ENCODE data around the gene ESPN.

DNA sequence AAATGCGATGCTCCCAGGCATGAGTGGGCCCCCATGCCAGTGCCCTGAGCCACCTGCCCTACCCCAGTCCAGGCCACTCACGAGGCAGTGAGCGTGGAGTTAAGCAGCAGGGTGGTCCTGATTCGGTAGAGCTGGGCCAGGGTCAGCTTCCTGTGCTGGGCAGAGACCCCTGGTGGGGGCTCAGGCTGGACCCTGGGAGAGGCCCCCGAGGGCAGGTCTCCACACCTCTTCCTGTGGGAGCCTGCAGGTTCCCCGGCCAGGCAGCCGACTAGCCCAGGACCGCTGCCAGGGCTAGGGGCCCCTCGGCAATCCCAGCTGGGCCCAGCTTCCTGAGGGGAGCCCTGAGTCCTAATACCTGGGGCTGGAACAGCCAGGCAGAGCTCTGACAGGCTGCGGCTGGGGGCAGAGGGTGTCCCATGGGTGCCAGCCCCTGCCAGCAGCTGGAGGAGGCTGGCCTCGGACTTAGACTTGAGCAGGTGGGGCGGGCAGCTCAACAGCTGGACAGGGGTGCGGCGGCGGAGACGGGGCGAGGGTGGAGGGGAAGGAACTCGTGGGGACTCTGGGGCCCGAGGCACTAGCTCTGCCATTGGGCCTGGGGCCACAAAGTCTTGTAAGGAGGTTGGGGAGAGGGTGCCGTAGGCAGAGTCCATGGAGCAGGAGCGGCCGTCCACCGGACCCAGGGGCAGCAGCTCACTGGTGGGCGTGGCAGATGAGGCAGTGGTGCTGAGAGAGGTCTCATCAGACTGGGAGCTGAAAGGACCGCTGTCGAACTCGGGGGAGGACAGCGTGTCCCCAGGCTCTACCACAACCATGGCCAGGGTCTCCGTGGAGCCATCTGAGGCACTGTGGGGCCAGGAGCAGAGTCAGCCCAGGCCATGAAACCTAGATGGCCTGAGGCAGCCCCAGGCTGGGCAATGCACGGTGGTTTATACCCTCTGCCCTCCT is 43.4 kb downstream of the ESPN start:
- TF ChIP-seq YY1 (IDR thresholded peaks at IDR 0.05; ENCODE audit: insufficient read depth, insufficient read length) (no peak), SUZ12 (IDR thresholded peaks at IDR 0.05; ENCODE audit: extremely low read depth, insufficient read depth, insufficient read length) (no peak)

Data from NT2/D1 (cell line).